RPMI8226 (cell line): ENCODE results near the gene DHCR24.
A peak's percentile ranks its signal among the peaks of the same experiment; 100 is the strongest.
"Not testable (repeated sequence)": the region's sequence is repeated elsewhere in the genome, so short reads cannot be mapped to it uniquely, and the experiment has no call there.

Source experiments
- DNase-seq: peaks from one replicate; pipeline ENCODE4 v3.0.0-alpha.2; 2015

The DHCR24 gene

DNA sequence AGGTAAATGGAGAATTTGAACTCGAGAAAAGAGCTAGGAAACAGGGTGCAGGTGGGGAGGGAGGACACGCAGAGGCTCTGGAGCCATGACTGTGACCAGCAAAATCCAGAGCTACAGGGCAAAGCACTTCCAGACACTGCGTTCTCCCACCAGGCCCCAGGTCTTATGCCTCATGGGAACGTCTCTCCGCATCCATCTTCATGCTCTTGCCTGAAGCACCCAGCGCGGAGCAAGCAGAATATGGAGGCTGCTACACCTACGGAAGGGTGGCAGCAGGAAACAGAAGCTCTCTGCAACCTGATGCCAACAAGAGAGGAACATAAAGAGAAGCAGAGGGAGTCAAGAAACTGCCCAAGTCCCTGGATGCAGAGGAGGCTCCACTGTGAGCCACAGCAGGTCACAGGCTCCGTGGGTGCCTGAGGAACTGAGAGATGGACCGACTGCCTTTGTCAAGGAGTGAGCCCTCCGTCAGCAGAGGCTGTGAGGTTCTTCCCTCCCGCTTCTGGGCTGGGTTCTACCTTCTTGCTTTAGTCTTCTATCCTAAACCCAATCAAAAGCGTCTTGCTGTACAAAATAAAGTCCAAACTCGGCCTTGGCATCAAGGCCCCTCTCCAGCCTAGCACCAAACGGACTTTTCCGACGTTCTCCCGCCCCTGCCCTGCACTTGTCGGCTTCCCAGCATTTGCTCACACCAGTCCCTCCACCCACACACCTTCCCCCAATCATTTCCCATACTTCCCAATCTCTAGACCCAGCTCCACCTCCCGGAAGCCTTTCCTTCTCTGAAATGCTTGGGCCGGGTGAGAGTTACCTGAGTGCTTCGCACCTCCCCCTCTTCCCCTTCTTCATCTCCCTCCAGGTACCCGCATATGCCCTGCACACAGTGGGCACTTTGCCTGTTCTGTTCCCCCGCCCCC, 930 bp downstream of the DHCR24 start:
- peak; percentile 33 for DNase-seq

DNA sequence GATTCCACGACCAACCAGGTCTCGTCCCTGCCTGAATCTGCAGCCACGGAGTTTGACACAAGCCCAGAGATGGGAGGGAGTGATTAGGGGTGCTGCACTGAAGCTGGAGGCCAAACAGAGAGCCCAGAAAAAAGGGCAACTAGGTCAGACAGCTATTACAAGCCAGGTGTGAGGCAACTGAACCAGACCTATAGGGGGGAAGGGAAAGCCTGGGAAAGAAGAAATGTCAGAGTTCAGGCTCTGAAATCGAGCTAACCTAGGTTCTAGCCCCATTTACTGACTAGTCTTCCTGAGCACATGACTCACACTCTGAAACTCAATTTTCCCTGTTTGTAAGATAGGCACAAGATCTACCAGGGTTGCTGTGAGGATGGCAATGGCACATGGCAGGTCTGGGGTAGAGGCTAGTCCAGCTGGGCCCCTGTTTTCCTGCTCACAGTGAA, 1.7 kb downstream of the DHCR24 start:
- peak; percentile 17 for DNase-seq

DNA sequence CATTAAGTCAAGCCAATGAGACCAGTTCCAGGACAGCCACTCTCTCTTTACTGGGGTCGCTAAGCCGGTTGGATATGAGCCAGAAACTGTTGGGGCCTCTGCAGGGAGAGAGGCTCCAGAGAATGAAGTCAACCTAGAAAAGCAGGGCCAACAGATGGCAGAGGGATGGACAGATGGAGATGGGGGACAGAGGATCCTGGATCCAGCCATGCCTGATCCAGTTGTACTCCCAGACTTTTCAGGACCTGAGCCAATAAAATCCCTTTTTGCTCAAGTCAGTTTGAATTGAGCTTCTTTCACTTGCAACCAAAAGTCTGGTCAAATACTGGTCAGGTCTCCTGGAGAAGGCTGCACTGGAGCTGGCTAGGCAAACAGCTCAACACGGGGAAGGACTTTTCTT, 2.2 kb downstream of the DHCR24 start:
- DNase-seq, result no peak

DNA sequence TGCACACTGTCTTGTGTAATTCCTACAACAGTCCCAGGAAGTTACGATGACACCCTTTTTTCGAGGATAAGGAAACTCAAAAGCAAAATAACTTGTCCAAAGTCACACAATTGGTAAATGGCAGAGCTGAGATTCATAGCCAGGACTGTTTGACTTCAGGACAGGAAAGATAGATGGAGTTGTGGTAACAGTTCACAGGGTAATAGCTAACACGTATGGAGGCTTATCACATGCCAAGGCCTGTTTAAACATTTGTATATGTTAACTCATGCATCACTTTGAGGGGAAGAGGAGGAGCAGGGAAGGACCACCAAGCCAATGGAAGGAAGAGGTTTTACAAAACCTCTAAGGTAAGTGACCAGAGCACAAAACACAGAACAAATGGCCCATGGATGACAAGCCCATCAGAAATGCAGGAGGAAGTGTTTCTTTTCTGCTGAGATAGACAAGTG, 2.8 kb downstream of the DHCR24 start:
- DNase-seq, result no peak

DNA sequence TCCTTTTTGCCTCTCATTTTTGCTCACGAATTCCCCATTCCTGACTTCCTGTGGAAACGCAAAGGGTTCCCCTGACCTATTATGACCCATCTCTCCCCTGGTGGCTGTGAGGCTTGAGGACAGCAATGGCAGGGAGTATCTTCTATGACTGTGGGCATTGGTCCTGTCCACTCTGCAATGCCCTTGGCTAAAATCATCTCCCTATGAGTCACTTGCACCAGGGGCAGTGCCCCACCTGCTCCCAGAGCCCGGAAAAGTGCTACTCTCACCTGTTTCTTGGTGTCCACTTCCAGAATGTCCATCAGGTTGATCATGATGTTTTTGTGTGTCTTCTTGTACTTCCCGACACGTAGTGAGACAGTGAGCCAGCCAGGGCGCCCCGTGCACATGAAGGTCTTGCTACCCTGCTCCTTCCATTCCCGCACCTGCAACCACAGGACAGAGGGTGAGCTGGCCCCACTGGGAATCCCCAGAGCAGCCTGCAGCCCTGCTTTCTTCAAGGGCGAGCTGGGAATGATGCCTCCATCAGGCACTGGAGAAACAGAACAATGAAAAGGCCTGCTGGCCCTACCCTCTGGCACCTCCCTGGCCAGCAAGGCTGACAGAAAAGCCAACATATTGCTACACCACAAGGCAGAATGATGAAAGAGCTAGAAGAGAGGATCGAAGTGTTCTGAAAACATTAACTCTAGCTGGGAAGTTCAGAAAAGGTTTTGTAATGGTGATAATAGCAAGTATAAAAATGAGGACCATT, 3.5 kb downstream of the DHCR24 start:
- DNase-seq, result no peak

DNA sequence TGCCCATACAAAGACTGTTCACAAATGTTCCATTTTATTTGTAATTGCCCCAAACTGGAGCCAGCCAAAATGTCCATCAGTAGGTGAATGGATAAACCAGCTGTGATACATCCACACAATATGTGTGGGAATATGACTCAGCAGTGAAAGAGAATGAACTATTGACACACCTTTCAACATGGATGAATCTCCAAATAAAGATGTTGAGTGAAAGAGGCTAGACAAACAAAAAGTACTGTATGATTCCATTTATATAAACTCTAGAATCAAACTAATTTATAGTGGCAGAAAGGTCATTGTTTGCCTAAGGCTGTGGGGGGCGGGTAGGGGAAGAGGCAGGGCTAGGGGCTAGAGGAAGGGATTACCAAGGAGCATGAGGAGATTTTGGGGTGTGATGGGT, 4.5 kb downstream of the DHCR24 start:
- DNase-seq, result no peak

DNA sequence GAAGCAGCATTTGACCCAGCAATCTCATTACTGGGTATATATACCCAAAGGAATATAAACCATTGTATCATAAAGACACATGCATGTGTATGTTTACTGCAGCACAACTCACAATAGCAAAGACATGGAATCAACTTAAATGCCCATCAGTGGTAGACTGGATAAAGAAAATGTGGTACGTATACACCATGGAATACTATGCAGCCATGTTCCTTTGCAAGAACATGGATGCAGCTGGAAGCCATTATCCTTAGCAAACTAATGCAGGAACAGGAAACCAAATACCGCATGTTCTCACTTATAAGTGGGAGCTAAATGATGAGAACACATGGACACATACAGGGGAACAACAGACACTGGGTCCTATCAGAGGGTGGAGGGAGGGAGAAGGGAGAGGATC, 5.4 kb downstream of the DHCR24 start:
- DNase-seq, result not testable (repeated sequence)

DNA sequence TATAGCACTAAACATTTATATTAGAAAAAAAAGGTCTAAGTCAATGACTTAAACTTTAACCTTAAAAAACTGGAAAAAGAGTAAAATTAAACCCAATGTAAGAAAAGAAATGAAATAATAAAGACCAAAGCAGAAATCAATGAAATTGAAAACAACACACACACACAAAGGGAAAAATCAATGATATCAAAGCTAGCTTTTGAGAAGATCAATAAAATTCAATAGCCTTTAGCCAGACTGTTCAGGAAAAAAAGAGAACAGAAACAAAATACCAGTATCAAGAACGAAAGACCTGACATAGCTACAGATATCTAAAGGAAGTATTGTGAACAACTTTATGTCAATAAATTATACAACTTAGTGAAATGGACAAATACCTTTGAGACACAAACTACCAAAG, 7.1 kb downstream of the DHCR24 start:
- no peak for DNase-seq

DNA sequence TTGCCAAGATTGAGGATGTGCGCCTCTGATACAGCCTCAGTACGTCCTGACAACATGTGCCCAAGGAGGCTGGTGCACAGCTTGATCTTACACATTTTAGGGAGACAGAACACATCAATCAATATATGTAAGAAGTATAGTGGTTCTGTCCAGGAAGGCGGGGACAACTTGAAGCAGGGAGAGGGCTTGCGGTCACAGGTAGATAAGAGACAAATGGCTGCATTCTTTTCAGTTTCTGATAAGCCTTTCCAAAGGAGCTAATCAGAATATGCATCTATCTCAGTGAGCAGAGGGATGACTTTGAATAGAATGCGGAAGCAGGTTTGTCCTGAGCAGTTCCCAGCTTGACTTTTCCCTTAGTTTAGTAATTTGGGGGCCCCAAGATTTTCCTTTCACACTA, 10.2 kb downstream of the DHCR24 start:
- no peak for DNase-seq

DNA sequence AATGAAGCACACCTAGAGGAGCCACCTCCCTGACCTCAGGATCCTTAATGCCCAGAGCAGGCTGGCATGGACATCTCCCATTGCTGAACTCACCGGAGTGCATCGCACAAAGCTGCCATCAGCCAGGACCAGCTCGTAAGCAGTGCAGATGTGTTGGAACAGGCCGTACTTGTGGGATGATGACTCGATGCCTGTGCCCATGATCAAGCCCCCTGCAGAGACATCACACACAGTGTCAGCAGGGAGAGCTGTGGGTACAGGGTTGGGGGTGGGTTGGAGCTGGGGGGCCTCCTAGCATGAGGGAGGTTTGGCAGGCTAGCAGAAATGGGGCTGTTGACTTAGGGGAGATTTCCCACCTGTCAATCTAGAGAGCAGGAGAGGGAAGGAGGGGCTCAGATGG, 12.0 kb downstream of the DHCR24 start:
- no peak for DNase-seq

DNA sequence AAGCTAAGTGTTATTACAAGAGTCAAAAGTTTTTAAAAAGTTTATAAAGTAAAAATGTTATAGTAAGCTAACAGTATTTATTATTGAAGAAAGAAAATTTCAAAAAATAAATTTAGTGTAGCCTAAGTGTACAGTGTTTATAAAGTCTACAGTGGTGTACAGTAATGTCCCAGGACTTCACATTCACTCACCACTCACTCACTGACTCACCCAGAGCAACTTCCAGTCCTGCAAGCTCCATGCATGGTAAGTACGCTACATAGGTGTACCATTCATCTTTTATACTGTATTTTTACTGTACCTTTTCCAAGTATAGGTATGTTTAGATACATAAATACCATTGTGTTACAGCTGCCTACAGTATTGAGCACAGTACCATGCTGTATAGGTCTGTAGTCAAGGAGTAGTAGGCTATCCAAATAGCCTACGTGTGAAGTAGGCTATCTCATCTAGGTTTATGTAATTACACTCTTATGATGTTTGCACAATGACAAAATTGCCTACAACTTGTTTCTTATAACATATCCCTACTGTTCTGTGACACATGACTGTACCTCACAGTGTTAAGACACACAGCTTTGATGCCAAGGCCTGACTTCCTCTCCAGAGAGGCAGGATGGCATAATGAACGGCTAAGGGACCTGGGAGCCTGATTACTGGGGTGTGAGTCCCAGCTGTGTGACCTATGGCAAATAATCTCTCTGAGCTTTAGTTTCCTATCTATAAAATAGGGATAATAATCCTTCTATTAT, 12.7 kb downstream of the DHCR24 start:
- no peak for DNase-seq

DNA sequence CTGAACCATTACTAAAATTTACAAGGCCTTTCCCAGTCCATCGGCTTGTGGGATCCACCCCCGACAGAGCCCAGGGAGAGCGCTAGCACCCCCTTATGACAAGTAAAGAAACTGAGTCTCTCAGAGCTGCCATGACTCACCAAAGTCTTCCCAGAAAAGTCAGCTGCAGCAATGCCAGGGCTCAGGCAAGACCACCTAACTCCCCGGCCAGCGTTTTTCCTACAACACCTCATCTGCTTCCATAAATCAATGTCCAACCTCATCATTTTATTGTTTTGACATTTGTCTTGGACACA, 15.0 kb downstream of the DHCR24 start:
- no peak for DNase-seq

DNA sequence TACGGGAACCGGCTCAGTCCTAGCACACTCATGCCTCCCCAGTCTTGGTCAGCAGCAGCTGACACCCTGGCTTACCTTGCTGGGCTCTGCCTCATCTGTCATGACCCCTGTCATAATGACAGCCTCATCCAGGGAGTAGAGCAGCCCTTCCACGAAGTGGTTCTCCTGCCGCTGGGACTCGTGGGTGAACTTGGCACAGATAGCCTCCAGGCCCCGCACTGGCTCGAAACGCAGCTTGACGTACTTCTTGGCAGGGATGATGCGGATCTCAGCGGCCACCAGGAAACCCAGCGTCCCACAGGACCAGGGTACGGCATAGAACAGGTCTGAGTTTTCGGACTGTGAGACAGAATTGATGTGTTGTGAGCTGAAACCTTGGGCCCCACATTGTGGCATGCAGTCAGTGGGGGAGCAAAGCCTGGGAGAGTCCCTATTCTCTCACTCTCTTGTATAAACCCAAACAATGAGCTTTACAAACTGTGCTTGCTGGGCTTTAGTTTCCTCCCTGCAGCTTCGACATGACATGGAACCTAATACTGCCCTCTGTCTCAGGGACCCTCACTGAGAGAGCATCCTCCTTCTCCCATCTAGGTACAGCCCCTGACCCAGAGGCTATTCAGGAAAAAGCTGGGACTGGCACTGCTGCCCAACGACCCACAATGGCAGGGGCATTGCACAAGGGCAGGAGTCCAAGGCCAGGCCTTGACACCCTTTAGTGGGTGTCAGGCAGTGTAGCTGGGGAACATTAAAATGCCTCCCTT, 15.5 kb downstream of the DHCR24 start:
- no peak for DNase-seq

DNA sequence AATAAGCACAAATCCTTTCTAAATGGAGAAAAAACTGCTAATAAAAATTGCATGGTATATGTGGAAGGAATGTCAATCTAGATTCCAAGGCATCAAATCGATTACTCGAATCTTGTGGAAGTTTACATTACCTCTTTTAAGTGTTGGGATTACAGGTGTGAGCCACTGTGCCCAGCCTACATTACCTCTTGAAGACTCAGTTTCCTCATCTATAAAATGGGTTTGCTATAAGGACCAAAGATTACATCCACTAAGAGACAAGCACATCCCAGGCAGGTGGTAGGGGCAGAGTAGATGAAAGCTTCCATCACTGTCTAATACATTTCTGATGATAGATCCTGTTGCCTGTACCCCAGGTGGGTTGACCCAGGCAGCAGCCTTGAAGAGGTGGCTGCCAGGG, 16.1 kb downstream of the DHCR24 start:
- DNase-seq, result no peak

DNA sequence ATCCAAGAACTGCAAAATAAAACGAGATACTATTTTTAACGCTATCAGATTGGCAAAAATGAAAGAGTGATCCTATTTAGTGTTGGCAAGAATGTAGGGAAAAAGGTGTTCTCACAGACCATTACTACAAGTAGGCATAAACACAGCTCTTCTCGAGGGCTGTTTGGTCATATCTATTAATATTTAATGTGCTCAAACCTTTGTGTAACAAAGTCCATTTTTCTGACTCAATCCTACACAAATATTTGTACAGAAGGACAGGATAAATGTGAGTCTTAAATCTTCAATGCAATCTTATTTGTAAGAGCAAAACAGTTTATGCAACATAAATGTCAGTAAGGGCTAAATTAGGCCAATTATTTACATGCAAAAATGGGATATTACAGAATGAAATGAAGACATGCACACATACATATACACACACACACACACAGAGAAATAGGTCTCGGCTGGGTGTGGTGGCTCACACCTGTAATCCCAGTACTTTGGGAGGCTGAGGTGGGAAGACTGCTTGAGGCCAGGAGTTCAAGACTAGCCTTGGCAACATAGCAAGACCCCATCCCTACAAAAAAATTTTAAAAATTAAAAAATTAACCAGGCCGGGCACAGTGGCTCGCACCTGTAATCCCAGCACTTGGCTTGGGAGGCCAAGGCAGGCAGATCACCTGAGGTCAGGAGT, 17.7 kb downstream of the DHCR24 start:
- DNase-seq, result no peak

DNA sequence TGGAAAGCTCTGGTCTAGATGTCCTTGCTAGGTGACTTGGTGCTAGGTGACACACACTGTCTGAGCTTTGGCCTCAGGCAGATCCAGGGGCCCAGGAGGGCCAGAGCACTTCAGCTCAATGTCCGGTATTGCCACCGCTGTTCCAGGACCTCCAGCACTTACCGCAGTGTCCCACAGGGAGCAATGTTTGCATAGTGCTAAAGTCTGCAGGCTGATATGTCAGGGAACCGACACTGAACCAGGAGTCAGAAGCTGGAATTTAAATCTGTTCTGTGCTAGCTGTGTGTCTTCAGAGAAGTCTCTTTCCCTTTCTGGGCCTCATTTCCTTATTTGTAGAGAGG, 19.3 kb downstream of the DHCR24 start:
- DNase-seq, result no peak

DNA sequence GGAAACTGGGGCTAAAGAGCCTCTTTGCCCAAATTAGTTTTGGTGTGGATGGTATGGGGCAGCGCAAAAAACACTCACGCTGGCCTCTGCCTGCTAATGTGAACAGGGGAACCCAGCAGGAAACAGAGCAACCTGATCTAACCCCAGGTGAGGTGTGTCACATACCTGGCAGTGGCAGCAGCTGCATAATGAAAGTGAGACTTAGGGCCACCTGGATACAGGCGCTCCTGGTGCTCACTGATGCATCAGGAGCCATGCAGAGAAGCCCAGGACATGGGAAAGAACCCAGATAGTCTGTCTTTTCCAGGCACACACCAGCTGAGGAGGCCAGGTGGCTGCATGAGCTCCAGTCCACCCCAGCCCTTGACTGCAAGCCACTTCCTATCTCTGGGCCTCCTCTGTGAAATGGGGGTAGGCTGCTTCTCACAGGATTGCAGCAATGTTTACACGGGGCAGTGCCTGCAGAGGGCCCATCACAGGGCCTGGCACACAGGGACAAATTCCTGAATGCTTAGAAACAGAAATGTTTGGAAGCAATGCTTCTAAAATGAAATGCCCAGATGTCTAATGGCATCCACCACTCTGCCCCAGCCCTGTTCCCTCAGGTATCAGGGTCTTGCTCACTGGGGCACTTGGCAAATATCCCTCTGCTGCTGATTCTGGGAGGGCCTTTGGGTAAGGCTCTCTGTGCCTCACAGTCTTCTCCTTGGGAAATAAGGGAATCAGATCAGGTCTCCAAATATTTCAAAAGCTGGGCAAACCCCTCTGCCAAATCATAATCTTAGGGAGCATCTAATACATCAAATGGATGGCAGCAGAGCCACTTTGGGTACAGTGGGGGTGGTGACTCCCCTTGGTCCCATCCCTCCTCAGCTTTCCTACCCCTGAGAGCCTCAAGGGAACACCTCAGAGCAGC, 19.9 kb downstream of the DHCR24 start:
- no peak for DNase-seq

DNA sequence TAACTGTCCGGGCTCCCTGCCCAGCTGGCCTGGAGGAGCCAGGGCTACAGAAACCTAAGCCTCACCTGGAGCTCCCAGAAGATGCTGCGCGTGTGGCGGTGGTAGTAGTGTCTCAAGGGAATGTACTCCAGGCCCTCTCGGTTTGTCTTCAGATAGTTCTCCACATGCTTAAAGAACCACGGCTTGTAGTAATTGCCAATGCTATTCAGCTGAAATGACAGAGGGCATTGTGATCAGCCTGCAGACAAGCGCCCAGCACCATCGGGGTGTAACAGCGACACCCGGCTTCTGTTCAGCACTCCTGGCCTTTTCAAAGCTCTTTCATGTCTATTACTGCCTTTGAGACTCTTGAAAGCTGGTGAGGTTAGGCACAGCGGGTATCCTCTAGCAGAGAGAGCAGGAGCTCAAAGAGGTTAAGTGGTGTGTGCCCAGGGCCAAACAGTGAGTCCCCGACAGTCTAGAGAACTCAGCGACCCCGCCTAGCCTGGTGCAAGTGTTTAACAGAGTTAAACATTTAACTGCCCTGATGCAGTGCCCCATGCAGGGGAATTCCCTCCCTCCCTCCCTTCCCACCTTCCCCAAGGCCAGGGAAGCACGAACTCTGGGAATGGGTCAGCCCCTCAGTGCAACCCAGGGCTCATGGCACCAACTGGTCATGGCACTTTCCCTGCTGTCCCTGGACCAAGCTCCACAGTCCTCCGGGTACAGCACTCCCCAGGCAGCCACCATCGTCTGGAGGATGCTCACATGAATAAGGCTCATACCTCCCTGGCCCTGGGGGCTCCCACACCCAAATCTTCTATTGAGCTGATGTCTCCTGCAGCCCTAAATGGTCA, 21.5 kb downstream of the DHCR24 start:
- DNase-seq, result no peak

DNA sequence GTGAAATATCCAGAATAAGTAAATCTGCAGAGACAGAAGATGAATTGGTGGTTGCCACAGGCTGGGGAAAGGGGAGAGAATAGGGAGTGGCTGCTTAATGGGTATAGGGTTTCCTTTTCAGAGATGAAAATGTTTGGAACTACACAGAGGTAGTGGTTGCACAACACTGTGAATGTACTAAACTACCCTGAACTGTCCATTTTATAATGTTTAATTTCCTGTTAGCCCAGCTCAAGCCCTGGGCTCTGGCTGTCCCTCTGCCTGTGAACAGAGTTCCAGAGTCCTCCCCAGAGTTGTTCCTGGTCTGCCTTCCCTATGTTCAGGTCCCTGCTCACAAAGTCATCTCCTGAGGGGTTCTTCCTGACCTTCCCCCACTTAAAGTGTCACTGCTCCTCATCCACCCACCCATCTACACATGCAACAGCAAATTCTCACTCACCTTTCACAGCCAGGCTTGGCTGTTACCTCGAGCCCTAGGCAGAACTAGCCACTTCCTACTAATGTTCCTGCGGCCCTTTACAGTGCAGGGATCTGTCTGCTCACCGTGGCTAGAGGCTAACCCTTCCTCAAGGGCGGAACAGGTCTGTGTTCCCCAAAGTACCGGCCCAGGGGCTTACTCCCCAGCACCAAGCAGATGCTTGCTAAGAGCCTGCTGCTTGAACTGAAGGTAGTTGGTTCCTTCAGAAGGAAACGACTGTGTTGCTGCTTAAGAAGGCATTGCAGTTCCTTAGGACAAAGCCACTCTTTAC, 22.4 kb downstream of the DHCR24 start:
- DNase-seq, result no peak

DNA sequence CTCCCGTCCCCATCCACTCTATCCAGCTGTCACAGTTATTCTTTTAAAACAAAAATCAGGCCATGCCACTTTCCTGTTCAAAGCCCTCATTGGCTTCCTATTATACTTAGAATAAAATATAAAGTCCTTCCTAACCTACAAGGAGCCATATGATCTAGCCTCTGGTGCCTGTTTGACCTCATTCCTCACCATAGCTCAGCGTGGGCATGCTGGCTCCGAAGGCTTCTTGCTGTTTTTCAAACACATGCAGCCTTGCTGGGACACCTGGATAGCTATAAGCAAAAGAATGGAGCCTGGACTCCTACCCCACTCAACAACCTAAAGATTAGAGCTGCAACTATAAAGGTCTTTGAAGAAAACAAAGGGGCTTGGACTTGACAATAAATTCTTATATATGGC, 23.7 kb downstream of the DHCR24 start:
- DNase-seq, result no peak
